Prostate gland (tissue), 2 donors: Measurements from ENCODE around the gene VWA3A.

ENCODE experiments used
- POLR2A ChIP-seq: fragments of 450-650 bp; IDR thresholded peaks from one replicate; pipeline ENCODE4 v1.6.1; 2016; ENCODE audit warnings: antibody characterized with exemption, mild to moderate bottlenecking
- POLR2AphosphoS5 ChIP-seq: sonication (generic); formaldehyde crosslinking; IDR thresholded peaks from one replicate; pipeline ENCODE4 v1.6.1; 2017; ENCODE audit warnings: antibody characterized with exemption
- TF ChIP-seq, protein P1 (sequence below), 4 experiments: fragments of 200-600 bp in 2 of 4; fragments of 450-650 bp in 2 of 4; sonication (generic) in 2 of 4; IDR thresholded peaks; 1 replicate in 3 of 4; 2 replicates in 1 of 4; pipeline ENCODE4 v1.5.1; 2016 to 2019; ENCODE audit warnings: antibody characterized with exemption in 4 of 4, mild to moderate bottlenecking in 2 of 4, moderate library complexity in 2 of 4

GRCh38 chr16:22177968-22178930, 85.9 kb downstream of the VWA3A start:
- no peak for TF ChIP-seq POLR2AphosphoS5
- TF ChIP-seq, protein P1, sequence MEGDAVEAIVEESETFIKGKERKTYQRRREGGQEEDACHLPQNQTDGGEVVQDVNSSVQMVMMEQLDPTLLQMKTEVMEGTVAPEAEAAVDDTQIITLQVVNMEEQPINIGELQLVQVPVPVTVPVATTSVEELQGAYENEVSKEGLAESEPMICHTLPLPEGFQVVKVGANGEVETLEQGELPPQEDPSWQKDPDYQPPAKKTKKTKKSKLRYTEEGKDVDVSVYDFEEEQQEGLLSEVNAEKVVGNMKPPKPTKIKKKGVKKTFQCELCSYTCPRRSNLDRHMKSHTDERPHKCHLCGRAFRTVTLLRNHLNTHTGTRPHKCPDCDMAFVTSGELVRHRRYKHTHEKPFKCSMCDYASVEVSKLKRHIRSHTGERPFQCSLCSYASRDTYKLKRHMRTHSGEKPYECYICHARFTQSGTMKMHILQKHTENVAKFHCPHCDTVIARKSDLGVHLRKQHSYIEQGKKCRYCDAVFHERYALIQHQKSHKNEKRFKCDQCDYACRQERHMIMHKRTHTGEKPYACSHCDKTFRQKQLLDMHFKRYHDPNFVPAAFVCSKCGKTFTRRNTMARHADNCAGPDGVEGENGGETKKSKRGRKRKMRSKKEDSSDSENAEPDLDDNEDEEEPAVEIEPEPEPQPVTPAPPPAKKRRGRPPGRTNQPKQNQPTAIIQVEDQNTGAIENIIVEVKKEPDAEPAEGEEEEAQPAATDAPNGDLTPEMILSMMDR (IDR thresholded peaks at IDR 0.05), result no peak
- TF ChIP-seq POLR2A, result no peak
